Muscle of arm (tissue), 12 donors: Measurements from ENCODE around the gene POLN. TPM values are rescaled to one million over a fixed set of nuclear protein-coding genes. Genes with fewer than 3 reads are reported as not detected.

Source experiments
- DNase-seq: peaks from one replicate; pipeline ENCODE4 v3.0.0-alpha.2; 2013
- polyA plus RNA-seq, 12 donors: library from polyadenylated mRNA; unstranded; fragments of 120-200 nt; gene quantifications; one replicate each; pipeline ENCODE4 v1.2.1, GENCODE V29; 2013; ENCODE audit not compliant: insufficient read length in 12 of 12

Gene POLN
- polyA plus RNA-seq, 12 donors: 1.7 to 4.1 (median 2.8) TPM; not detected in 2

GRCh38 chr4:2116687-2117400 lies 125.1 kb downstream of the POLN start:
- DNase-seq: no peak

- no peak for DNase-seq
These were observed 136.4 kb downstream of the POLN start for GRCh38 chr4:2105559-2105958.

GRCh38 chr4:2104556-2105345 lies 137.2 kb downstream of the POLN start:
- no peak for DNase-seq

GRCh38 chr4:2103843-2104547 lies 137.9 kb downstream of the POLN start:
- no peak for DNase-seq

GRCh38 chr4:2103127-2103842 lies 138.6 kb downstream of the POLN start:
- no peak for DNase-seq

DNA sequence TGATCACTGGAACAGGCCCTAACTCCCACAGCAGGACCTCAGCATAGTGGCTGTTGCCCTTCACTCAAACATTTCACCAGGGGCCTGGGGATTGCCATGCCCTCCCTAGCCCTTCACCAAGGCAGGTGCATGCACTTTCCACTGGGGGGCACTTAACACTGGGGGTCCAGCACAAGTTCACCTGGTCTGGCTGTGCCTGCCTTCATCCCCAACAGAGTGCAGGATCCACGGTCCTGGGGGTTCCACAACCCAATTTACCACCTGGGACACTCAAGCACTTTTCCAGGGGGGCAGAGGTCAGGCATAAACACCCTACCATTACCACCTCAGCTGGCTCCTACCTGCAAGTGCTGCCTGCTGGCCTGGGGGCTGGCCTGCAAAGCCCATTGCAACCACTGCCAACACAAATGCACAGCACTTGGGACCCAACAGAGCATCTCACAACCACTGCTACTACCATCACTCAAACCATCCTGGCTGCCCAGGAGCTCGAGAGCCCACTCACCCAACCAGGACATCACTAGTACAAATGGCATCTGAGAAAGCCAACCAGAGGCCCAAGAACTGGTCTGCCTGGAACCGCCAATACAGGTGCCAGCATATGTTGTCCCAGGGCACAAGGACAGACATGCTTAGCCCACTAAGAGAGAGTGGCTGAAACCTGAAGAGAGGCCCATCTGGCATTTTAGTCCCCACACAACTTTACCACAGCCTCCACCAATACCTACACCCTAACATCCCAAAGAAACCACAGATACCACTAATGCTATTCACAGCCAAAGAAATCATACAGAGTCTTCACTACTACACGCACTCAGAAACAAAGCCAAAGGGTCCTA lies 139.7 kb downstream of the POLN start:
- DNase-seq: no peak

DNA sequence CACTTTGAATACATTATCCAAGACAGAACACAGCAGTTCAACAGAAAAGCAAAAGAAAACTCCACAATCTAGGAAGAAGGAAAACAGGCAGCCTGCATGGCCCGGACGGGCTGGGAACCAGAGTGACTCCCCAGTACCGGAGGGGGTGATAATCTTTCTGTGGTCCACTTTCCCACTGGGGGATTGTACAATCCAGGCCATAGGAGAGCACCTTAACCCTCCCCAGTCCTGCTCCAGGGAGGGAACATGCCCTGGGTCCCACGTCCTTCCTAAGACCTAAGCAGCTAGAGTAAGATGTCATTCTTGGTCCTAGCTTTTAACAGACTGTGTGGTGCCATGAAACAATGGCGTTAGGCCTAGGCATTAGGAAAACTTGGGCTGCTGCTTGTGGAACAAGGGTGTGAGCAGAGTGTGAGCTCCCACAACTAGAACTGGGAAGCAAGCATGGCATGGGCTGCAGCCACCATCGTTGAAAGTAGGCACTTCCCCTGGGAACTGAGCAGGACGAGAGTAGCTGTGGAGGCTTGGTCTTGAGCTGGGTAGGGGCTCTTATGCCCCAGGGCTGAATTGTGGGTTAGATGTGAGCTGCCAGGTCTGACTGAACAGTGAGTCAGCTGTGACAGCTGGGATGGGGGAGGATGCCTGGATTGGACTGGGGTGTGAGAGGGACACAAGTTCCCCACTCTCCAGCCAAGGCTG lies 140.4 kb downstream of the POLN start:
- DNase-seq: no peak

DNA sequence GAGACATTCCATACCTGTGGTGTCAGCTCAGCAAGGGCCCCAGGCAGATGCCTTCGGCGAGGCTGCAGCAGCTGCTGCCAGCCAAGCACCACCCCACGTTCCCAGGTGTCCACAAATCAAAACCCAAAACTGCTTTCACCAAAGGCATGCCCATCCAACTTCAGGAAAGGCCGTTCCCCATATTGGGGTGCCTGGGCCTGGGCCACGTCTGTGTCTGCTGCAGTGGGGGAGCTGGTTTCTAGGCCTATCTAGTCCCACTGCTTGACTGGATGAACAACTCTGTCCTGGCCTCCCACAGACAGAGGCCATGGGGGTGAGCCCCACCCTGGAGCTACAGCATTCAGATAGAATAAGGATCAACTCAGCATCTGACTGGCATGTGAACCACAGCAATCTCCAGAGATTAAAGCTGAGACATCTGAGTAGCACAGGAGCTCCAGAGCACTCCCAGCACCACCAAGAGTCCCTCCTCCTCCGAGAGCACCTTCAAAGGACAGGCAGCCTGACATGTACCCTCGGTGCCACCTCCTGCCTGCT lies 145.8 kb downstream of the POLN start:
- no peak for DNase-seq

DNA sequence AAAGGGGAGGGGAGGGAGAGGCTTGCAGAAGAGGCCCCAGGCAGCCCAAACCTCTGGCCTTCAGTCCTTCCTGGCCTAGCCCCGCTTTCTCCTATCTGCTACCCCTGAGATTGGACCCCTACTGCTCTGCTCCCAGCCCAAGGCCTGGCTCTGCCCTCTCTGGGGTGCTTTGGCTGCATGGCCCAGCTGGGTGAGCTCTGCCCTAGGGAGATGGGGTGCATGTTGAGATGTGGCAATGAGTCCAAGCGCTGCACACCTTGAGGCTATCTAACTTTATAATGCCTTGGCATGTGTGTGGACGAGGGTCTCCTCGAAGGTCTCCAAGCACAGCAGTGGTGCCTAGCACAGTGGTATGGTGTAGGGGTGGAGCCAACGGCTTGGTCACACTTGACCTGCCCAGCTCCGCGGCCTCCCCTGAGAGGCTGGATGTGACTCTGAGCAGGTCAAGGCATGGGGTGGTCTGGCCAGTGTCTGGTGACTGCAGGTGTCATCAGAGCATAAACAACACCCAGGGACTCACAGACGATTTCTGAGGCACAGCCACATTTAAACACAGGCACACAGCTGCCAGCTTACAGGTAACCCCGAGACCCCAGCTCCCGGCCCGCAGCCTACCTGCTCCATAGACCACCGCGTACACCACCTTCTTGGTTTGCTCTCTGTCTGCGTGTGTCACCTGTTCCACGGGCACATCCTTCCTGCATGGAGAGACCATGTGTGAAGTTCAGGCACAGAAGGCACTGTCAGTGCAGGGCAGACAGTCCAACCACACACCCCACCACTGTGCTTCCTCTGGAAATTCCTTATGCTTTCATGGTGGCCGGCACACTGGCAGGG lies 146.5 kb downstream of the POLN start:
- no peak for DNase-seq

DNA sequence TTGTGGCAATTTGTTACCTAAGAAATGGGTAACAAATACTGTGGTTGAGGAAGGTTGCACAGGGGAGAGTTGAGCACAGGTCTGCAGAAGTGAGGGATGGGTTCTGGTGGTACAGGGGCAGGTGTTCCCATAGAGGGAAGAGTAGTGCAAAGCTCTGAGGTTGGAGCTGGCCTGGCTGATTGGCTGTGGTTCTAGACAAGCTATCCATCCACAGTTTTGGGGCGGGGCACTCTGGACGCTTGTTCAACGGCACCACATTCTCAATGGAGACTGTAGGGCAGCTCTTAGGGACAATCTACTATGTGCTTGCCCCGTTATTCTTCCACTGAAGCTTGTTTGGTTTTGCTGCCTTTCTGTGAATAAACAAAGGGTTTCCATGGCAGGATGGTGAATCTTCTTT lies 147.4 kb downstream of the POLN start:
- no peak for DNase-seq

- DNase-seq: no peak
These were observed 148.7 kb downstream of the POLN start for GRCh38 chr4:2093265-2093664.

GRCh38 chr4:2092669-2093053 lies 149.3 kb downstream of the POLN start:
- DNase-seq: no peak

GRCh38 chr4:2091990-2092668 lies 149.8 kb downstream of the POLN start:
- DNase-seq: no peak

GRCh38 chr4:2090642-2091041 lies 151.3 kb downstream of the POLN start:
- no peak for DNase-seq

- no peak for DNase-seq
These were observed 152.7 kb downstream of the POLN start for GRCh38 chr4:2089222-2089621.

GRCh38 chr4:2087170-2087569 lies 154.8 kb downstream of the POLN start:
- no peak for DNase-seq

- no peak for DNase-seq
These were observed 156.4 kb downstream of the POLN start for GRCh38 chr4:2085496-2085901.

DNA sequence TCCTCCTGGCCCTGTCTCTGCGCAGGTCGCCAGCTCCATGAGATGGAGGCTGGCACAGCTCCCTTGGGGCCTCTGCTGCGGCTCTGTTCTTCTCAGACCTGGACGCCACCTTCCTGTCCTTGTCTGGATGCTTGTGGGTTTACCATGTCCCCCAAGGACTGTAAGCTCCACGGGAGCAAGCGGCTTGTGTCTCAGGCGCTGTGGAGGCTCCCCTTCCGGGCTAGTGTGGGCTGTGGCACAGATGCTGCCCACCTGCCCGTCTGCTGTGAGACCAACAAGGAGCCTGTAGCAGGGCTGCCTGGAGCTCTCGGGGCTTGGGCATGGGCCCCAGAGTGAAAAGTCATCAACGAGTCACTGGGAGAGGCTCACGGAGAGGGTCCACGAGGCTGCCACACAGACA lies 157.6 kb downstream of the POLN start:
- no peak for DNase-seq

GRCh38 chr4:2083826-2084160 lies 158.1 kb downstream of the POLN start:
- no peak for DNase-seq
